Measurements from ENCODE around the gene ATP13A1. TPM values are rescaled to one million over a fixed set of nuclear protein-coding genes. Genes with fewer than 3 reads are reported as not detected.

ATP13A1 gene
- polyA plus RNA-seq, 3 donors = 55.3 to 66.9 (median 59.9) TPM

GRCh38 chr19:19647037-19647835, 16.2 kb downstream of the ATP13A1 start:
- DNase-seq = no peak

- DNase-seq = no peak
These were observed 18.1 kb downstream of the ATP13A1 start for GRCh38 chr19:19645233-19645870.

GRCh38 chr19:19644054-19644388, 19.5 kb downstream of the ATP13A1 start:
- DNase-seq = no peak

GRCh38 chr19:19643158-19644053, 20.1 kb downstream of the ATP13A1 start, which contains the start of gene GMIP:
Gene GMIP, minus strand, starts transcription at chr19:19643657. Its CDS starts 128 bp downstream, at chr19:19643529.
- DNase-seq = no peak

- no peak for DNase-seq
These were observed 20.8 kb downstream of the ATP13A1 start for GRCh38 chr19:19642506-19643157.

- DNase-seq = no peak
These were observed 25.8 kb downstream of the ATP13A1 start for GRCh38 chr19:19637523-19638251.

GRCh38 chr19:19637186-19637522, 26.3 kb downstream of the ATP13A1 start:
- DNase-seq = no peak

- no peak for DNase-seq
These were observed 26.8 kb downstream of the ATP13A1 start for GRCh38 chr19:19636573-19637185.

- DNase-seq = no peak
These were observed 28.2 kb downstream of the ATP13A1 start for GRCh38 chr19:19635313-19635702.

GRCh38 chr19:19634516-19635312, 28.8 kb downstream of the ATP13A1 start:
- no peak for DNase-seq

GRCh38 chr19:19633711-19634515, 29.6 kb downstream of the ATP13A1 start:
- no peak for DNase-seq

GRCh38 chr19:19632661-19633060, 30.8 kb downstream of the ATP13A1 start:
- no peak for DNase-seq

- no peak for DNase-seq
These were observed 32.1 kb downstream of the ATP13A1 start for GRCh38 chr19:19631346-19631745.

- DNase-seq = no peak
These were observed 33.0 kb downstream of the ATP13A1 start for GRCh38 chr19:19630426-19630825.

- no peak for DNase-seq
These were observed 33.4 kb downstream of the ATP13A1 start for GRCh38 chr19:19630062-19630414.

- DNase-seq = peak; percentile 78
These were observed 34.9 kb downstream of the ATP13A1 start for GRCh38 chr19:19628501-19629134.

- peak; percentile 60 for DNase-seq
These were observed 35.6 kb downstream of the ATP13A1 start, which contains the start of gene LPAR2 for GRCh38 chr19:19627621-19628500. Gene LPAR2, minus strand, starts transcription at chr19:19628220. Its CDS starts 945 bp downstream, at chr19:19627275.
